Measurements from ENCODE around the gene MAP3K19.
A peak's percentile ranks its signal among the peaks of the same experiment; 100 is the strongest.
"Not testable (repeated sequence)": the region's sequence is repeated elsewhere in the genome, so short reads cannot be mapped to it uniquely, and the experiment has no call there.

Gene MAP3K19

DNA sequence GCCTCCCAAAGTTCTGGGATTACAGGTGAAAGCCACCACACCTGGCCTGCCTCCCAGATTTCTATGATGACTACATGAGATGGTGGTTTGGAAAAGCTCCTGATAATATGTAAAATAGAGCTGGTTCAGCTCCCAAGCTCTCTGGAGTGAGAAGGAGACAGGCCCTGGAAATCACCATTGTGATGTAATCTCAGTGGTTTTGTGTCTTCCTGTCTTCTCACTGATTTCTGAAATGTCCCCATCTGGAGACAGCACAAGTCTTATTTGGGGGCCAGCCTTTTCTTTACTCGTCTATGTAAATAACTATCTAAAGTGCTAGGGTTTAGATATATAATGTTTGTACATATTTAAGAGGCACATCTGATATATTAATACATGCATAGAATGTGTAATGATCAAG is 64.6 kb downstream of the MAP3K19 start:
- no peak for ATAC-seq

DNA sequence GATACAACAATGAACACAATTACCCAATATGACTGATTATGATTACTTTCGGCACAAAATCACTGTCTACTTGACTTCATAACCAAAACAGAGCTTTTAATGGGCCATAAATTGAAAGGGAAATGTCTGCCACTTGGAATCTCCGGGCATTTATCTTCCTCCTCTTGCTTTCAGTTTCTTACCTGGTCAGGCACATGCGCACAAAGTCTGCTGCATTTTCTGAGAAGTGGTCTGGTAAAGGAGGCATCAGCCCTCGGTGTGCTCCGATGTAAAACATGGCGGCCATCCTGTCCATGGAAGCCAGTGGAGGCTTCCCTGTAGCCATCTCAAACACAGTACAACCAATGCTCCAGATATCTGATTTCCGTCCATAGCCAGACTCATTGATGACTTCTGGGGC is 66.6 kb downstream of the MAP3K19 start:
- ATAC-seq = no peak

DNA sequence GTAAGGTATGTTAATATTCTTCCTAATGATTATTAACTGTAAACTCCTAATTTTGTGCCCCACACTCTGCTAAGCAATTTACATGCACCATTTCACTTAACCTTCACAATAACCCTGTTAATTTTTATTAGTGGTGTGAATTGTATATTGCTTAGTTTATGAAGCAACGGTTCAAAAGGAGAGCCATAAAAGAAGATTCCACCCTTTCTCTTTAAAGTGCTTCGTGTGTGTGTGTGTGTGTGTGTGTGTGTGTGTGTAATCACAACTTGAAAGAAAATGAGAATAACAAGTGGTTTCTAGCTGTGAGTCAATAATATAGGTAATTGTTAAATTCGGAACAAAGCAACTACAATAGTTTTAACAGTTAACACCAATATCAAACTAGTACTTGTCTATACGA is 68.0 kb downstream of the MAP3K19 start:
- ATAC-seq = no peak

DNA sequence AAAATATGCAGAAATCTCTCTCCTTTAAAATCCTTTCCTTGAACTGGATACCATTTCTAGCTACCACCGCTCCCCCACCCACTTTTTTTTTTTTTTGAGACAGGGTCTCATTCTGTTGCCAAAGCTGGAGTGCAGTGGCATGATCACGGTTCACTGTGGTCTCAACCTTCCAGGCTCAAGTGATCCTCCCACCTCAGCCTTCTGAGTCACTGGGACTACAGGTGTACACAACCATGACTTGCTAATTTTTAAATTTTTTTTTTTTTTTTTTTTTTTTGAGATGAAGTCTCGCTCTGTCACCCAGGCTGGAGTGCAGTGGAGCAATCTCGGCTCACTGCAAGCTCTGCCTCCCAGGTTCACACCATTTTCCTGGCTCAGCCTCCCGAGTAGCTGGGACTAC is 70.1 kb downstream of the MAP3K19 start:
- not testable (repeated sequence) for ATAC-seq

DNA sequence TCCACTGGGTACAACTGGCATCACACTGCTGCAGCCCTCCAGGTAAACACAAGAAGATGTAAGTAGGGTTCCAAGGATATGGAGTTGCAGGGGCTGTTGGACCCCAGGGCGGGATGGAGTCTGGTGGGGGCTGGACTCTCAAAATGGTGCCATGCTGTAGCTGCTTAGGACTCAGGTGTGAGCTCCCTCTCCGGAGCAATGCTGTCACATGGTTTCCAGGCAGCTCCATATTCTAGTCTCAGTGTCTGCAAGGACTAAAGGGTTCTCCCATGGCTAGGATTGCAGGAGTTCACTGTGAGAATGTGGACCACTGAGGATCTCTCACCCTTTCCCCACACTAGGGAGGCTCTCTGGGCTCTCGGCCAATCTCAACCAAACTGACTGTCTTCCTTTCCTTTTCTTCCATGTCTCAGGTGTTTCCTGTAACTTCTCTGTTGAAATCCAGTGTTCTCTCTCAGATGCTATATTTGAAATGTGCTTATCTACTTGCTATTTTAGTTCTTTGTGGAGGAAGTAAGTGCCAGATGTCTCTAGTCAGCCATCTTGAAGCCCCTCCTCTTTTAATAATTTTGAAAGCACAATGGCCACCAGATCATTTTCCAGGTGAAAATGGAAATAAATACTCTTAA is 71.1 kb downstream of the MAP3K19 start:
- ATAC-seq = no peak

DNA sequence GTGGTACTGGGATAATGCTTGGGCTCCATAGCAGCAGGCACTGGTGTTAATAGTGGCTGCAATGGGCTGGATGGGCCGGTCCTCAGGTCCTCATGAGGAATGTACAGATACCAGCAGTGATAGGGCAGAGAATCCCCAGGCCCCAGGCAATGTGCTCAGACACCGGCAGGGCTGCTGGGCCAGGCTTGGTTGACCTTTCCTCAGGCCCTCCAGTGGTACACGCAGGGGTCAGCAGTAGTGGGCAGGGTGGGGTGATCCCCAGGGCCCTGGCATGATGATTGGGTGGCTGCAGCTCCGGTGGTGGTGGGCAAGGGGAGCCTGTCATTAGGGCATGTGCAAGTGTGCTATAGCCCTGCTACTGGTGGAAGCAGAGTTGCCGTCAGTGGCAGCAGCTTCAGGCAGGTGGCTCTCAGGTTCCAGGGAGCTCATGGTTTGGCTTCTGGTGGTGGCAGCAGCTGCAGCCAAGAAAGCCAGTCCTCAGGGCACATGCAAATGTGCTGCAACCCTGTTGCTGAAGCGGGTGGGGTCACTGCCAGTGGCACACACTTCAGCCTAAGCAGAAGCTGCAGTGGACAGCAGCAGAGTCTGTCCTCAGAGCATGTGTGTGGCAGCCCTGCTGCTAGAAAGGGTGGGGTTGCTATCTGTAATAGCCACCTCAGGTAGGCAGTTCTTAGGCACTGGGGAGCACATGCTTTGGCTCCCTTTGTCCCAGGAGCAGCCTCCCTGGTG is 71.8 kb downstream of the MAP3K19 start:
- no peak for ATAC-seq

DNA sequence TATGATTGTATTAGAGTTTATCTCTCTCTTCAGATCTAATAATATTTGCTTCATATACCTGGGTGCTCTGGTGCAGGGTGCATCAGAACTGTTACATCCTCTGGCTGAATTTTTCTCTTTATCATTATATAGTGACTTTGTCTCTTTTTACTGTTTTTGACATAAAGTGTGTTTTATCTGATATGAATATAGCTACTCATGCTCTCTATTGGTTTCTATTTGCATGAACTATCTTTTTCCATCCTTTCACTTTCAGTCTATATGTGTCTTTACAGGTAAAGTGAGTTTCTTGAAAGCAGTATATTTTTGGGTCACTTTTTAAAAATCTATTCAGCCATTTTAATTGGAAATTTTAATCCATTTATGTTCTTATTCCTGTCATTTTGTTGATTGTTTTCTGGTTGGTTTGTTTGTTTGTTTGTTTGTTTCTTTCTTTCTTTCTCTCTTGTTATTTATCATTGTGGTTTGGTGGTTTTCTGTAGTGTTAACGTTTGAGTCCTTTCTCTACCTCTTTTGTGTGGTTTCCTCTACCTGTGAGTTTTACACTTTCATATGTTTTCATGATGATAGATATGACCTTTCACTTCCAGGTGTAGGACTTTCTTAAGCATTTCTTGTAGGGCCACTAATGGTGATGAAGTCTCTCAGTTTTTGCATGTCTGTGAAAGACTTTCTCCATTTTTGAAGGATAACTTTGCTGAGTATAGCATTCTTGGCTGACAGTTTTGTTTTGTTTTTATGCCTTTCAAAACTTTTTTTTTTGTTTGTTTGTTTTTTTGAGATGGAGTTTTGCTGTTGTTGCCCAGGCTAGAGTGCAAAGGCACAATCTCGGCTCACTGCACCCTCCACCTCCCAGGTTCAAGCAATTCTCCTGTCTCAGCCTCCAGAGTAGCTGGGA is 73.8 kb downstream of the MAP3K19 start:
- no peak for ATAC-seq

DNA sequence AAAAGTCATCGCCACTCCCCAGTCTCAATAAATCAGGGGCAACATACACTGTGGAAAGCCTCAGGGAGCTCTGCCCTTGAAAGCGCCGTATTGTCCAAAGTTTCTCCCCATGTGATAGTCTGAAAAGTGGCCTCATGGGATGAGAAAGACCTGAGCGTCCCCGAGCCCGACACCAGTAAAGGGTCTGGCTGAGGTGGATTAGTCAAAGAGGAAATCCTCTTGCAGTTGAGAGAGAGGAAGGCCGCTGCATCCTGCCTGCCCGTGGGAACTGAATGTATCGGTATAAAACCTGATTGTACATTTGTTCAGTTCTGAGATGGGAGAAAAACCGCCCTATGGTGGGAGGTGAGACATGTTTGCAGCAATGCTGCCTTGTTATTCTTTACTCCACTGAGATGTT is 80.1 kb downstream of the MAP3K19 start:
- ATAC-seq = not testable (repeated sequence)

DNA sequence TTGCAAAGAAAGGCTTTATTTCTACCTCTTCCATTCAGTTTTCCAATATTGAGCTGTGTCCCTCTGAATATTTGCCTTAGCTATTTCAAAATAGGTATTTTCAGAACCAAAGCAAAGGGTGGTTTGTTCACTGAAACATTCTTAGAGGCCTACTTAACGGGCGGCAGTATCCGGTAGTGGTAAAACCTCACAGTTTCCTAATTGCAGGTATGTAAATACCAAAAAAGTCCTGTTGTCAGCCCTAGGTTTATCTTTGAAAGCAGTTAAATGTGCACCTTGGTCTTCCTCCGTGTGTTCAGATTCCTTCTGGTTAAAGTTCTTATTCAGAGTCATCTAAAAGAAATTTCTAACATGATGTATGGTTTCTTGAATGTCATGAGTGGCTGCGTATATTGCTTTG is 89.8 kb downstream of the MAP3K19 start:
- ATAC-seq = no peak

DNA sequence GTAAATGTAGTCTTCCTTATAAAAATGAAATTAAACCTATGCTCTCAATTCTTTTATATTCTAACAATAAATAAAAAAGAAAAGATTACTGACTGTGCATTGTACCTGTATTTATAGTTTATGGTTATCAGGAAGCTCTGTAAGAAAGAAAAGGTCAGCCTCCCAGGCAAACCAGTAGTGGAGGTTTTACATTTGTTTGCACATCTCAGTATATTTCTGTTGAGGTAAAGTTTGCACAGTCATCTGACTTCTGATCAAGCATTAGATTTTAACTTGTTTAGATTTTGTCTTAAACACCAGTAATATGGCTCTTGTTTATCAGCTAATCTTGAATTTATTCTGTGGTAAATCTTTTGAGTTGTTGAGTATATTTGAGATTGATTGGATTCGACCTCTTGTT is 91.5 kb downstream of the MAP3K19 start:
- no peak for ATAC-seq

DNA sequence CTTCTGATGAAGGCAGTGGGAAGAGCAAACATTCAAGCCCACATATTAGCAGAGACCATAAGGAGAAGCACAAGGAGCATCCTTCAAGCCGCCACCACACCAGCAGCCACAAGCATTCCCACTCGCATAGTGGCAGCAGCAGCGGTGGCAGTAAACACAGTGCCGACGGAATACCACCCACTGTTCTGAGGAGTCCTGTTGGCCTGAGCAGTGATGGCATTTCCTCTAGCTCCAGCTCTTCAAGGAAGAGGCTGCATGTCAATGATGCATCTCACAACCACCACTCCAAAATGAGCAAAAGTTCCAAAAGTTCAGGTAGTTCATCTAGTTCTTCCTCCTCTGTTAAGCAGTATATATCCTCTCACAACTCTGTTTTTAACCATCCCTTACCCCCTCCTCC is 93.2 kb downstream of the MAP3K19 start:
- no peak for ATAC-seq

DNA sequence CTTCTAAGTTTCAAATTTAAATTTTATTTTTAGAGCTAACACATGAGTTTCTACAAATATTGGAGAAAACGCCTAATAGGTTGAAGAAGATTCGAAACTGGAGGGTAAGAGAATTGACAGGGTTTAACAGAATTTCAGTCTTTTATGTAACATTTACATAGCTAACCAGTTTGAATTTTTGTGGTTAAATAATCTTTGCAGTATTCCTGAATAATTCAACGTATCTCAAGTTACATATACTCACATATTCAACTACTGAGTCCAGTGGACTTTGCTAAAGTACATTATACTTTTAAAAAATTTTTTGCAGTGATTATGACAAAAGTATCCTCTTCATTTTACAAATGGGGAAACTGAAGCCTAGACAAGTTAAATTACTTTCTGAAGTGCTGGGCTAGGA is 94.6 kb downstream of the MAP3K19 start:
- no peak for ATAC-seq

DNA sequence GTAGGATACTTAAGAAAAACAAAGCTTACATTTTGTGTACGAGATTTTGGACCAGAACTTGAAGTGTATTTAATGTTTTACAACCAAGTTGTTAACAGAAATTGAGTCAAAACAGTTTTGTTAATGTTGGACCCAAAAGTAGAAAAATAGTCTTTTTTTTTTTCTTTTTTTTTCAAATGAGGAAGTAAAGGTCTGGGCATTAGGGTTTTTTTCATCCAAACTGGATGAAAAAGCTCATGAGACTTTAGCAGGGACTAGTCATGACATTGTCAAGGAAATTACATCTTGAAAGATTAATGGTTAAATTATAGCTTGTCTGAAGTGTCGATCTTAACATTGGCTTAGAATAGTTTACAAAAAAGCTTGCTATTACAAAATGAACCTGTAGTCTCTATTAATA is 96.4 kb downstream of the MAP3K19 start:
- no peak for ATAC-seq

DNA sequence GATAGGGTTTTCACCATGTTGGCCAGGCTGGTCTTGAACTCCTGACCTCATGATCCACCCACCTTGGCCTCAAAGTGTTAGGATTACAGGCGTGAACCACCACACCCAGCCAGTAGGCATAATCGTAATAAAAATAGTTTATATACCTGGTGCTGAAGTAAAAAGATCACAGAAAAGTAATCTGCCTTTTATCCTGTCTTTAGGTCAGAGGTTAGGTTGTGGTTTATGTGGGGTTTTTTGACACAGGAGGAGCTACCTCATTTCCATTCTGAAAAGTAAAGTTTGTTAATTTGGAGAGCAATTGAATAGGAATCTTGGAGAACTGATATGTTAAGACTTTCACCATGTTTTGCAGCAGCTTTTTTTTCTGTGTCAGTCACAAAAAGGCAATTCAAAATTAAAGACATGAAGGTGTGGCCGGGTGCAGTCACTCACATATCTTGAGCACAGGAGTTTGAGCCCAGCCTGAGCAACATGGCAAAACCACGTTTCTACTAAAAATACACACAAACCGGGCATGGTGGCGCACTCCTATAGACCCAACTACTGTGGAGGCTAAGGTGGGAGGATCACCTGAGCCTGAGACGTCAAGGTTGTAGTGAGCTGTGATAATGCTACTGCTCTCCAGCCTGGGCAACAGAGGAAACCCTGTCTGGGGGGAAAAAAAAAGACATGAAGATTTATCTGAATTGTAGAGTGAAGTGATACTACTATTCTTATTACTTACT is 97.1 kb downstream of the MAP3K19 start:
- ATAC-seq = no peak

DNA sequence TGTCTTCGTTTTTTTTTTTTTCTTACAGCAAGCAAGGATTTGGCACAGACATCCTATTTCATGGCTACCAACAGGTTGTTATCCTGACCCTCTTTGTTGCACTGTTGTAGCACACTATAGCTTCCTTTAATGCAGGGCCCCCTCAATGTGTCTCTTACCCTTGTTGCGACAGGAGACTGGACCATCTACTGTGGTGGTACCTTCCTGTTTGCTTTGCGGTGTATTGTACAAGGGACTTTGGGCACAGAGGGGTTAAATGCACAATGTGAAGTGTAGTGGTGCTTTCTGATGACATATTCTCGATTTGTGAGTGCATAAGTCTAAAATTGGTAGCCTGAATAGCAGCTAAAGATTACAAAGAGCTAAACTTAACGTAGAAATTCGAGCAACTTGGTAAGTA is 101.2 kb downstream of the MAP3K19 start:
- no peak for ATAC-seq

DNA sequence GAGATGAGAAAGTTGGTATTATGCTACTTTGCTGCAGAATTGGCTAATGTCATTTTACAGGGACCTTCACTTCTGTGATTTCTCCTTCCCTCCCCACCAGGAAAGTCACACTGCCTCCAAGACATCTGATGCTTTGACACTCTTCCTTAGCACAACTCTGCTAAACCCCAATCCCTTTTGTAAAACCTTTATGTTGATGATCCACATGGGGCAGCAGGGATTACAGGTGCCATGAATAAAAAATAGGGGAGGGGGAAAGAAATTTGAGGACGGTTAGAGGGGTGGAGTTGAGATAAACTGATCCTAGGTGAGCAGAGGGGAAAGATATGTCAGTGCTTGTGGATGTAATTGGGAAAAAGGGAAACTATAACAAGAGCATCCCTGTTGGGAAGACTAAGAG is 102.3 kb downstream of the MAP3K19 start:
- no peak for ATAC-seq

DNA sequence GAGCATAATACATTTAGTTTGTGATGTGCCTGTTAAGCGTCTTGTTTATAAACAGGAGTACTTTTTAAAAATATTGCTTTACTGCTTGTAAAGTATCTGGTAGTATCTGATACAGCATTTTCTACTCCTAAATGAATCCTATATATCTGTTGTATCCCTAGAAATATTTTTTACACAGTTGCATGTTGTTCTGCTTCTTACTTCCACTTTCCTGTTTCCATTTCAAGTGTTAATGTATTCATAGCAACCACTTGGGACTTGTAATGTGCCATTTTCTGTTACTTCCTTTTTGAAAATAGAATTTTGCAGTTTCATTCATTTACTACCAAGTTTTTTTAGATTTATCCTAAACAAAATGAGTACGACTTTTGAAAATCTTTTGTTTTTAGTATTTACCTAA is 103.7 kb downstream of the MAP3K19 start:
- no peak for ATAC-seq

DNA sequence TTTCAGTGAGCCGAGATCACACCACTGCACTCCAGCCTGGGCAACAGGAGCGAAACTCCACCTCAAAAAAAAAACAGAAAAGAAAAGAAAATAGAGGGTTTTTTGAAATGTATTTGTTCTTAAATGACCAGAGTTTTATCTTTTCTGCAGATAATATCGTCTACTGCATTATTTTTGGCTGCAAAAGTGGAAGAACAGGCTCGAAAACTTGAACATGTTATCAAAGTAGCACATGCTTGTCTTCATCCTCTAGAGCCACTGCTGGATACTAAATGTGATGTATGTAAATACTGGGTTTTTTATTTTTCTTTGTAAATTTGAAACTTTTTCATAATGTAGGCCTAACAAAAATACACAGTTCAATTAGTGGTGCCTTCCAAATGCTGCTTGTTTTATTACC is 110.6 kb downstream of the MAP3K19 start:
- no peak for ATAC-seq

DNA sequence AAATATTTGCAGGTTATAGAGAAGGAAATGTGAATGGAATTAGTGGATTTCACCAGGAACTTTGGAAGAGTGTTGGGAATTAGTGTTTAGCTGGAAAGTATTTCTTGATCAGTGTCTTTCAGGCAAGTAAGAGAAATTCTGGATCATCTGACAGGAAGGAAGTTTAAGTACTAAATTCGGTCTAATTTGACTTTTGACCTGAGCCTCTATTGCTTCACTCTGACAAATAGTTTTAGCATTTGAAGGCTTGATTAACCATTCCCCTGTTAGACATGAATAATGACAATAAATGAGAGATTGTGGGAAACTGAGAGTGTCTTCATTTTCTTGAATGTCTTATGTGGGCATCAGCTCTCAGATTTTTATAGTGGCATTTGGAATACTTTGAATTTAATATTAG is 112.6 kb downstream of the MAP3K19 start:
- ATAC-seq = no peak

DNA sequence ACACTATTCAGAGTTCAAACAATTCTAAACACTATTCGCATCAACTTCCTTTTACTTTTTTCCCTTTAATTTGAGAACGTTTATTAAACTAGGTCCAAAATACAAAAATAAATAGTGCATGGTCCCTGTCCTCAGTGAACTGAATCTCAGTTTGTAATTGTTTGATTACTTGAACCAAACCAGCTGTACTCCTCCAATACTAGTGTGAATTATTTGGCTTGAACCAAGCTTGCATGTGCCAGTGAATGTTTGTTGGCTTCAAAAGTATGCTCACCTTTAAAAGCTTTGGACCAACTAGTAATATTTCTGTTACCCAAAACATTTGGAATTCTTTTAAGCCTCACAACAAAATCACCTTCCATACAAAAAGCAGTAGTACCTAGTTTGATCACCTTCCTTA is 113.1 kb downstream of the MAP3K19 start:
- ATAC-seq = no peak

DNA sequence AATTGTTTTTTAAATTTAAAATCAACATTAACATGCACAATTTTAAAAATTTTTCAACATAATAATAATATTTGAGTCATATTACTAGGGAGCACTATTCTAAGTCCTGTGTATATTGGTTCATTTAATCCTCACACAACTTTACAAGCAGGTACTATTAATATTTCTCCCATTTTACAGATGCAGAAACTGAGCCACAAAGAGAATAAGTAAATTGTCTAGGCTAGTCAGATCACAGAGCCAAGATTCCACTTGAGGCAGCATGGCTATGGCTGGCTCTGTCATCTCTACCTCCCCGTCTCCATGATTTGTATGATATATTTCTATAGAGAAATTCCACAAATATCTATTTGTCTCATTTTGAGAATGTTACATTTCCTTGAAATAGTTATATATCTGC is 113.5 kb downstream of the MAP3K19 start:
- ATAC-seq = no peak

DNA sequence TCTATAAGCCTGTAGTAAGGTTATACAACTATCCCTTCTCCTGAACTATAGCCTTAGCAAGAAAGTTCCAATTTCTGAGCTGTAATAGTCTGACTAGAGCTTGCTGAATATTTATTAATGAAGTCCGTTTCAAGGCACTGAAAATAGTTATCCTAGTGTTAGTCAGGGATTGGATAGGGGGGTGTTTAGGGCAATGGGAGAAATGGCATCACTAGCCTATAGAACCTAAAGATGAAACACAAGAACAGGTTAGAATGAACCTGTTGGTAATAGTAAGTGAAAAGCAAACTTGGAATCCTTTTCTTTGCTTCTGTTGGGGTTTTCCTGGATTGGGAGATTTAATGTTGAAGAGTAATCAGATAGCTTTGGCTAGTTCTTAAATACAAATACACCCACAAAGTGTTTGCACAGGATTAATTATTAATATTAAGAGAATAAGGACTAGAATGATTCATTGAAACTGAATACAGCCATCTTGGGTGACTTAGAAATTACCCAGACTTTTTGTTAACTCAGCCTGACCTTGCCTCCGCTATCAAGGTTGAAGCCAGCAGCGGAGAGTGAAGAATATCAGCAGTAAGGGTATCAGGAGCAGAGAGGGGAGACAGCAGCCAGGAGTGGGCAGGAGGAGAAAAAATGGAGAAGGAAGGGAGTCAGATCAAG is 114.3 kb downstream of the MAP3K19 start:
- no peak for ATAC-seq

DNA sequence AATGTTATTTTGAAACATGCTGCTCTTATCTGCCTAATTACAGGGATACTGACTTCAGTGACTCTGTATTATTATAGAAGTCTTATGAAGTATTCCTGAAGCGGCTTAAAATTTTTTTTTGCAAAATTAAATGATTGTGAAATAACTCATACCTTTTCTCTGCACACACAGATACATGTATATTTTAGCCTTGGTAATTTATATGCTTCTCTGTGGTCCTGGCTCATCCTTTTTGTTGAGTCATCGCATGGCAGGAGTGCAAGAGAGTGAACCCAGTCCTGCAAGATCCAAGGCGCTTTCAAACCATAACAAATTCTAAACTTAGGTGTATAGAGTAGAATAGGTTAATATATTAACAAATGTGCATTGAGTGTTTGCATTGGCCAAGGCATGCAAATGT is 120.1 kb downstream of the MAP3K19 start:
- ATAC-seq = peak in 1 of 2 donors; percentile 51

All from activated CD4-positive, CD25-positive, alpha-beta regulatory T cell treated with anti-CD3 and anti-CD28 coated beads, Interleukin-2, amount 50 U/mL, for 24 hours (primary cell).